NCI-H526 (cell line): ENCODE results near the gene RAMACL.
"Not testable (repeated sequence)": the region's sequence is repeated elsewhere in the genome, so short reads cannot be mapped to it uniquely, and the experiment has no call there.

Experiments
- DNase-seq, 2 experiments: peaks; one replicate each; lab custom pipeline; 2025; lab: John Stamatoyannopoulos, UW

The RAMACL gene

GRCh38 chr6:166586424-166587156 is at the start of gene RAMACL:
RAMACL (minus strand) TSS chr6:166586678; CDS start chr6:166586477, 201 bp downstream.
- DNase-seq = peak; percentile 9 to 46

GRCh38 chr6:166635013-166635970 is 48.8 kb upstream of the RAMACL start:
- no peak for DNase-seq

GRCh38 chr6:166634581-166634980 is 48.1 kb upstream of the RAMACL start:
- DNase-seq = not testable (repeated sequence)

GRCh38 chr6:166633732-166634535 is 47.5 kb upstream of the RAMACL start:
- DNase-seq = no peak

GRCh38 chr6:166632731-166633130 is 46.3 kb upstream of the RAMACL start:
- DNase-seq = no peak

GRCh38 chr6:166630462-166630861 is 44.0 kb upstream of the RAMACL start:
- no peak for DNase-seq

- no peak for DNase-seq
These were observed 43.1 kb upstream of the RAMACL start for GRCh38 chr6:166629628-166630027.

GRCh38 chr6:166627875-166628801 is 41.7 kb upstream of the RAMACL start:
- peak; percentile 66 to 81 for DNase-seq

GRCh38 chr6:166627033-166627874 is 40.8 kb upstream of the RAMACL start, which contains the start of gene RPS6KA2:
RPS6KA2 (minus strand) TSS chr6:166627251; CDS start chr6:166627019, 232 bp downstream.
- DNase-seq = peak; percentile 98 to 99

GRCh38 chr6:166626177-166627032 is 39.9 kb upstream of the RAMACL start:
- DNase-seq = peak; percentile 54 to 88

- no peak for DNase-seq
These were observed 38.9 kb upstream of the RAMACL start for GRCh38 chr6:166625356-166625755.

- no peak for DNase-seq
These were observed 37.8 kb upstream of the RAMACL start for GRCh38 chr6:166624275-166624674.

- DNase-seq = no peak
These were observed 36.8 kb upstream of the RAMACL start for GRCh38 chr6:166623318-166623717.

GRCh38 chr6:166621114-166621540 is 34.6 kb upstream of the RAMACL start:
- DNase-seq = peak; percentile 97 to 99

GRCh38 chr6:166620478-166621113 is 34.1 kb upstream of the RAMACL start:
- no peak for DNase-seq

- DNase-seq = no peak
These were observed 33.4 kb upstream of the RAMACL start for GRCh38 chr6:166619912-166620311.

GRCh38 chr6:166618866-166619761 is 32.6 kb upstream of the RAMACL start:
- DNase-seq = no peak
